Liver (tissue), 3 donors: Measurements from ENCODE around the gene NKAIN2.

Source experiments
- CTCF ChIP-seq: fragments of 150-350 bp; IDR thresholded peaks from 2 replicates; pipeline ENCODE4 v1.5.1; 2017; ENCODE audit warnings: improper control_type of control experiment, low read depth, low read length; ENCODE audit not compliant: missing input control
- JUND ChIP-seq, 2 donors: IDR thresholded peaks; 2 replicates each; pipeline ENCODE4 v1.6.1; 2016; ENCODE audit warnings: antibody characterized with exemption in 2 of 2
- donor health status: healthy.
- donor health status: healthy.

- TF ChIP-seq CTCF (no peak), JUND (IDR thresholded peaks at IDR 0.05) (no peak)
Observed at GRCh38 chr6:124389127-124389526, 585.5 kb downstream of the NKAIN2 start.
